Testis (tissue), 2 donors: ENCODE data around the gene EIF5B.

Experiments
- CTCF ChIP-seq, 3 experiments: fragments of 450-650 bp in 2 of 3; fragments of 200-600 bp in 1 of 3; sonication (generic) in 1 of 3; IDR thresholded peaks; one replicate each; pipeline ENCODE4 v1.5.1; 2016 to 2019; ENCODE audit warnings: antibody characterized with exemption in 3 of 3, mild to moderate bottlenecking in 2 of 3, moderate library complexity in 1 of 3
- POLR2A ChIP-seq: fragments of 450-650 bp; IDR thresholded peaks from one replicate; pipeline ENCODE4 v1.6.1; 2017; ENCODE audit warnings: antibody characterized with exemption, mild to moderate bottlenecking, moderate library complexity

GRCh38 chr2:99365661-99366060 lies 28.5 kb downstream of the EIF5B start:
- TF ChIP-seq CTCF (IDR thresholded peaks at IDR 0.05) (no peak), POLR2A (no peak)
